ENCODE measurements around the gene ARHGAP1. TPM values are rescaled to one million over a fixed set of nuclear protein-coding genes. Genes with fewer than 3 reads are reported as not detected.

Gene ARHGAP1
- total RNA-seq, 2 experiments from 2014 or later: 33.7 to 36.3 TPM

DNA sequence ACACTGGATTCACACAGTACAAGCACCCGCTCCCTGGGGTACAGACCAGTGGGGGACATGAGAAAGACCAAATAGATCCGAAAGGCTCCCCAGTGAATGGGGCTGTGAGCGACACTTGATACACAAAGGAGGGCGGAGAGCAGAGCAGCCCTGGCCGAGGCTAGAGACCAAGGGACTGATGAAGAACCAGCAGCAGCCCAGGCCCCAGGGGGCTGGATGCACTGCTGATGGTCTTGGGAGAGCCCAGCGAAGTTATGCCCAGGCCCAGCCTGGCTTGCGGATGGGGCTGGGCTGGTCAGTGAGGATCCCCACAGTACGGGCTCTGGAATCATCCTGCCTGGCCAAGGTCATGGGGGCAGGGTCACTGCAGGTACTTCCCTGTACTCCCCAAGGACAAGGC is 23.2 kb downstream of the ARHGAP1 start:
- Histone ChIP-seq H3K9me3 (ENCODE audit: control insufficient read depth in 1 of 2, insufficient read depth in 1 of 2, low read length in 2 of 2) (no peaks in the 10 kb centered on the region), H3K4me3 (ENCODE audit: low read length) (no peak overlapping the region), H3K4me1 (ENCODE audit: insufficient read depth, low read length) (peaks cover 57% of the 10 kb centered on the region), H3K27ac (ENCODE audit: low read depth in 1 of 2, low read length in 2 of 2) (no peak overlapping the region), H3K27me3 (ENCODE audit: control insufficient read depth in 1 of 2, insufficient read depth in 2 of 2, low read length in 2 of 2) (no peaks in the 10 kb centered on the region), H3K36me3 (ENCODE audit: insufficient read depth, low read length) (peaks cover 65% of the 10 kb centered on the region)
- H3K4me1 Mint-ChIP-seq (ENCODE audit: low read depth): peaks cover 48% of the 10 kb centered on the region
- no peaks in the 10 kb centered on the region for H3K27me3 Mint-ChIP-seq
- DNase-seq: peak in 1 of 14 experiments; percentile 12
- POLR2A ChIA-PET: no interaction called here
- H3K4me3 Mint-ChIP-seq: no peak overlapping the region
- H3K27ac Mint-ChIP-seq: peak overlapping the region; percentile 80
- H3K9me3 Mint-ChIP-seq: no peaks in the 10 kb centered on the region
- no peak for ATAC-seq (ENCODE audit: poor library complexity)
- CTCF ChIA-PET: no interaction called here
- intact Hi-C loops (cut with DNase I, micrococcal nuclease): no loop called here
- peaks cover 74% of the 10 kb centered on the region for H3K36me3 Mint-ChIP-seq (ENCODE audit: low read depth)
- TF ChIP-seq, protein P1, sequence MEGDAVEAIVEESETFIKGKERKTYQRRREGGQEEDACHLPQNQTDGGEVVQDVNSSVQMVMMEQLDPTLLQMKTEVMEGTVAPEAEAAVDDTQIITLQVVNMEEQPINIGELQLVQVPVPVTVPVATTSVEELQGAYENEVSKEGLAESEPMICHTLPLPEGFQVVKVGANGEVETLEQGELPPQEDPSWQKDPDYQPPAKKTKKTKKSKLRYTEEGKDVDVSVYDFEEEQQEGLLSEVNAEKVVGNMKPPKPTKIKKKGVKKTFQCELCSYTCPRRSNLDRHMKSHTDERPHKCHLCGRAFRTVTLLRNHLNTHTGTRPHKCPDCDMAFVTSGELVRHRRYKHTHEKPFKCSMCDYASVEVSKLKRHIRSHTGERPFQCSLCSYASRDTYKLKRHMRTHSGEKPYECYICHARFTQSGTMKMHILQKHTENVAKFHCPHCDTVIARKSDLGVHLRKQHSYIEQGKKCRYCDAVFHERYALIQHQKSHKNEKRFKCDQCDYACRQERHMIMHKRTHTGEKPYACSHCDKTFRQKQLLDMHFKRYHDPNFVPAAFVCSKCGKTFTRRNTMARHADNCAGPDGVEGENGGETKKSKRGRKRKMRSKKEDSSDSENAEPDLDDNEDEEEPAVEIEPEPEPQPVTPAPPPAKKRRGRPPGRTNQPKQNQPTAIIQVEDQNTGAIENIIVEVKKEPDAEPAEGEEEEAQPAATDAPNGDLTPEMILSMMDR (IDR thresholded peaks at IDR 0.05): no peak

DNA sequence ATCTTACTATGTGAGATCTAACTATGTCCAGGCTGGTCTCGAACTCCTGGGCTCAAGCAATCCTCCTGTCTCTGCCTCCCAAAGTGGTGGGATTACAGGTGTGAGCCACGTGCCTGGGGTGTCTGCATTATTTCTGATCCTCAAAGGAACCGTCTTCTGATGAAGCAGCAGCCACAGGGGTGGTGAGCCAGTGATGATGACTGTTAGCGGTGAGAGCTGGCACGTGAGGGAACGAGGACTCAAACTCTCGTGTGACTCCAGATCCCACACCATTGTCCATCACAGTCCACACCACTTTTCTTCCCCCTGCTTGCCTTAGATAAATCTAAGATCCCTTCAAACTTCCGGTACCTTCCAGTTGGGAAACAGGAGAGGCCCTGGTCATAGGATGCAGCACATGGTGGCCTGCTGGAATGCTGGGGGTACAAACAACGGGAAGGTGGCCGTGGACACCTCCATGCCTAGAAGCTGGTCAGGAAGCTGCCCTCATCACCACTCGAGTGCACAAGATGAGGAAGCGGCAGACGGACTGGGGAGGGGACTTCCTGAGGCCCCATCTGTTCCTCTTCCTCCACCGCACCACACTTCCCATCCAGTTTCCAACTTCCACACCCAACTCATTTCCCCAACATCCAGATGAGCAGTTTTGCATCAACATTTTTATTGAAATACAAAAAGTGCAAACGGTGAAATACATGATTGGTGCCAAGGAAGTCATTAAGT is 23.8 kb downstream of the ARHGAP1 start:
- CTCF ChIA-PET: no interaction called here
- peak overlapping the region; percentile 20 for H3K4me3 Mint-ChIP-seq
- H3K4me1 ChIP-seq (ENCODE audit: insufficient read depth, low read length): peaks cover 62% of the 10 kb centered on the region
- peaks cover 76% of the 10 kb centered on the region for H3K36me3 Mint-ChIP-seq (ENCODE audit: low read depth)
- peaks cover 64% of the 10 kb centered on the region for H3K36me3 ChIP-seq (ENCODE audit: insufficient read depth, low read length)
- no peak overlapping the region for H3K4me3 ChIP-seq (ENCODE audit: low read length)
- H3K4me1 Mint-ChIP-seq (ENCODE audit: low read depth): peaks cover 54% of the 10 kb centered on the region
- no peaks in the 10 kb centered on the region for H3K27me3 ChIP-seq (ENCODE audit: control insufficient read depth in 1 of 2, insufficient read depth in 2 of 2, low read length in 2 of 2)
- no peaks in the 10 kb centered on the region for H3K27me3 Mint-ChIP-seq
- intact Hi-C loops (cut with DNase I, micrococcal nuclease): no loop called here
- H3K9me3 Mint-ChIP-seq: no peaks in the 10 kb centered on the region
- peak overlapping the region; percentile 80 for H3K27ac Mint-ChIP-seq
- POLR2A ChIA-PET: interaction anchor here (8.0 kb wide), 1 partner anchor 21 kb away, joined by 146 read pairs; the partner anchor contains the start of genes ARHGAP1 and ZNF408
- H3K27ac ChIP-seq (ENCODE audit: low read depth in 1 of 2, low read length in 2 of 2): peak overlapping the region in 1 of 2 donors; percentile 39
- DNase-seq (peak in 2 of 14 experiments; percentile 51 to 56), ATAC-seq (ENCODE audit: poor library complexity) (no peak)
- TF ChIP-seq, protein P1 (IDR thresholded peaks at IDR 0.05): no peak
- H3K9me3 ChIP-seq (ENCODE audit: control insufficient read depth in 1 of 2, insufficient read depth in 1 of 2, low read length in 2 of 2): no peaks in the 10 kb centered on the region

GRCh38 chr11:46675949-46676348 is 24.5 kb downstream of the ARHGAP1 start:
- Histone ChIP-seq H3K27ac (ENCODE audit: low read depth in 1 of 2, low read length in 2 of 2) (peak overlapping the region in 1 of 2 donors; percentile 59), H3K4me3 (ENCODE audit: low read length) (no peak overlapping the region), H3K9me3 (ENCODE audit: control insufficient read depth in 1 of 2, insufficient read depth in 1 of 2, low read length in 2 of 2) (no peaks in the 10 kb centered on the region), H3K36me3 (ENCODE audit: insufficient read depth, low read length) (peaks cover 57% of the 10 kb centered on the region), H3K4me1 (ENCODE audit: insufficient read depth, low read length) (peaks cover 69% of the 10 kb centered on the region), H3K27me3 (ENCODE audit: control insufficient read depth in 1 of 2, insufficient read depth in 2 of 2, low read length in 2 of 2) (no peaks in the 10 kb centered on the region)
- no peak for DNase-seq
- ChIA-PET CTCF (no interaction called here), POLR2A (interaction anchor here (1.8 to 8.0 kb wide), 2 partner anchors 22 to 58 kb away, joined by 8 to 146 read pairs; partner anchors contain the start of genes ARHGAP1, ATG13, HARBI1 and ZNF408)
- intact Hi-C loops (cut with DNase I, micrococcal nuclease): no loop called here
- ATAC-seq (ENCODE audit: poor library complexity): no peak
- H3K27ac Mint-ChIP-seq: peak overlapping the region; percentile 80
- peaks cover 73% of the 10 kb centered on the region for H3K36me3 Mint-ChIP-seq (ENCODE audit: low read depth)
- no peaks in the 10 kb centered on the region for H3K27me3 Mint-ChIP-seq
- H3K4me1 Mint-ChIP-seq (ENCODE audit: low read depth): peaks cover 60% of the 10 kb centered on the region
- TF ChIP-seq, protein P1 (IDR thresholded peaks at IDR 0.05): no peak
- H3K4me3 Mint-ChIP-seq: no peak overlapping the region
- H3K9me3 Mint-ChIP-seq: no peaks in the 10 kb centered on the region
